A549 (cell line): ENCODE measurements around the gene MAVS. TPM values are rescaled to one million over a fixed set of nuclear protein-coding genes. Genes with fewer than 3 reads are reported as not detected.
A peak's percentile ranks its signal among the peaks of the same experiment; 100 is the strongest.

Experiments used
- ATAC-seq, 2 experiments: fragments of 200-7000 bp in 1 of 2; fragments of >200 bp in 1 of 2; cut with Nextera tagmentation in 1 of 2; cut with Tn5 transposase in 1 of 2; 3 replicates each; pipeline versions ENCODE4 v1.8.0 to v1.9.1; 2018 to 2020; ENCODE audit warnings: mild to moderate bottlenecking in 1 of 2, moderate library complexity in 1 of 2
- CTCF ChIA-PET: fragments of 300-600 bp; sonication (Branson Sonifier 250); formaldehyde crosslinking; extraction: SDS; loops from one replicate; lab custom pipeline; 2021; ENCODE audit warnings: antibody characterized with exemption, inconsistent platforms; lab: Yijun Ruan, JAX
- POLR2A ChIA-PET: fragments of 350-600 bp; formaldehyde crosslinking; extraction: SDS; loops from one replicate; lab custom pipeline; 2021; ENCODE audit warnings: antibody characterized with exemption, inconsistent platforms; lab: Yijun Ruan, JAX
- DNase-seq, 2 experiments: peaks; one replicate each; pipeline versions ENCODE4 v3.0.0 to v3.0.0-alpha.2; 2011 to 2016; ENCODE audit warnings: low read depth in 1 of 2, low spot score in 1 of 2
- FAIRE-seq: peaks from 2 replicates; lab custom pipeline; 2011; peaks lifted over from hg19 to GRCh38; lab: Jason Lieb, UNC
- H3K27ac ChIP-seq, 2 experiments: fragments of >200 bp; sonication (Bioruptor Twin); formaldehyde crosslinking; 3 replicates each; pipeline ENCODE4 v1.5.1; 2016 to 2017
- H3K4me1 ChIP-seq: fragments of >200 bp; sonication (Bioruptor Twin); formaldehyde crosslinking; 3 replicates; pipeline ENCODE4 v1.6.1; 2016
- H3K4me2 ChIP-seq: fragments of >200 bp; sonication (Bioruptor Twin); formaldehyde crosslinking; 3 replicates; pipeline ENCODE4 v1.6.1; 2016
- H3K4me3 ChIP-seq: fragments of >200 bp; sonication (Bioruptor Twin); formaldehyde crosslinking; 3 replicates; pipeline ENCODE4 v1.5.1; 2016
- H3K9me3 ChIP-seq: fragments of >200 bp; sonication (Bioruptor Twin); formaldehyde crosslinking; 3 replicates; pipeline ENCODE4 v1.6.1; 2016
- CEBPB ChIP-seq, 2 experiments: fragments of >200 bp in 1 of 2; sonication (Bioruptor Twin) in 1 of 2; formaldehyde crosslinking in 1 of 2; IDR thresholded peaks; 2 replicates each; pipeline ENCODE4 v1.6.1; 2012 to 2016
- EHF ChIP-seq: fragments of 250-450 bp; sonication (Bioruptor Pico); IDR thresholded peaks from 2 replicates; pipeline ENCODE4 v1.5.0; 2020; ENCODE audit warnings: mild to moderate bottlenecking
- EHMT2 ChIP-seq: fragments of 200-600 bp; sonication (generic); IDR thresholded peaks from 2 replicates; pipeline ENCODE4 v1.6.1; 2016; ENCODE audit warnings: antibody characterized with exemption, low read depth, mild to moderate bottlenecking, moderate library complexity
- EP300 ChIP-seq, 2 experiments: fragments of >200 bp; sonication (Bioruptor Twin); formaldehyde crosslinking; IDR thresholded peaks; 2 replicates in 1 of 2; 3 replicates in 1 of 2; pipeline ENCODE4 v1.6.1; 2016 to 2017
- ESRRA ChIP-seq: fragments of 150-350 bp; IDR thresholded peaks from 2 replicates; pipeline ENCODE4 v1.6.1; 2014; ENCODE audit warnings: mild to moderate bottlenecking, low read length, borderline replicate concordance
- FOSL2 ChIP-seq, 2 experiments: fragments of 450-650 bp in 1 of 2; fragments of >200 bp in 1 of 2; sonication (Bioruptor Twin) in 1 of 2; formaldehyde crosslinking; IDR thresholded peaks; 2 replicates each; pipeline versions ENCODE4 v1.5.0 to v1.6.1; 2016 to 2020; ENCODE audit warnings: mild to moderate bottlenecking in 1 of 2, moderate library complexity in 1 of 2
- HDAC2 ChIP-seq: fragments of 200-600 bp; sonication (generic); IDR thresholded peaks from 2 replicates; pipeline ENCODE4 v1.6.1; 2016
- HEYL ChIP-seq: fragments of 250-450 bp; sonication (Bioruptor Pico); IDR thresholded peaks from 2 replicates; pipeline ENCODE4 v1.8.0; 2021; ENCODE audit warnings: mild to moderate bottlenecking, moderate library complexity
- HOXA7 ChIP-seq: fragments of 250-450 bp; sonication (Bioruptor Pico); IDR thresholded peaks from 2 replicates; pipeline ENCODE4 v1.5.0; 2020; ENCODE audit warnings: mild to moderate bottlenecking, moderate library complexity
- JUN ChIP-seq, 2 experiments: fragments of >200 bp; sonication (Bioruptor Twin); formaldehyde crosslinking; IDR thresholded peaks; 2 replicates in 1 of 2; 3 replicates in 1 of 2; pipeline ENCODE4 v1.6.1; 2016 to 2017
- JUNB ChIP-seq: fragments of >200 bp; sonication (Bioruptor Twin); formaldehyde crosslinking; IDR thresholded peaks from 2 replicates; pipeline ENCODE4 v1.6.1; 2016
- MAX ChIP-seq: IDR thresholded peaks from 2 replicates; pipeline ENCODE4 v1.6.1; 2012
- NR3C1 ChIP-seq: fragments of >200 bp; sonication (Bioruptor Twin); formaldehyde crosslinking; IDR thresholded peaks from 3 replicates; pipeline ENCODE4 v1.6.1; 2017
- RCOR1 ChIP-seq: fragments of 150-350 bp; IDR thresholded peaks from 2 replicates; pipeline ENCODE4 v1.6.1; 2014; ENCODE audit warnings: antibody characterized with exemption, low read length, low read depth
- REST ChIP-seq: fragments of 200-600 bp; sonication (generic); IDR thresholded peaks from 2 replicates; pipeline ENCODE4 v1.6.1; 2016; ENCODE audit warnings: antibody characterized with exemption, mild to moderate bottlenecking, moderate library complexity
- TFCP2L1 ChIP-seq: fragments of 250-450 bp; sonication (Bioruptor Pico); IDR thresholded peaks from 2 replicates; pipeline ENCODE4 v1.5.0; 2021; ENCODE audit warnings: mild to moderate bottlenecking
- USF2 ChIP-seq: fragments of 450-650 bp; IDR thresholded peaks from 2 replicates; pipeline ENCODE4 v1.6.1; 2014; ENCODE audit warnings: antibody characterized with exemption
- ZFP36 ChIP-seq: fragments of 450-650 bp; IDR thresholded peaks from 2 replicates; pipeline ENCODE4 v1.6.1; 2014; ENCODE audit warnings: borderline replicate concordance; ENCODE audit not compliant: partially characterized antibody
- ZSCAN20 ChIP-seq: fragments of 250-450 bp; sonication (Bioruptor Pico); IDR thresholded peaks from 2 replicates; pipeline ENCODE4 v1.8.0; 2022; ENCODE audit warnings: mild to moderate bottlenecking, moderate library complexity
- WGBS: methylation state at CpG from one replicate; pipeline ENCODE4 v1.1.6; 2017; ENCODE audit errors: missing lambda C conversion rate; 5-methylcytosine and 5-hydroxymethylcytosine counted together
- polyA plus RNA-seq, 4 experiments: library from polyadenylated mRNA; depleted of rRNA in 3 of 4; stranded (reverse); fragments of >200 nt; fragmentation: RNase III in 1 of 4; extraction: RNeasy Plus Mini Kit Qiagen cat#74134 plus additional on column Dnase treatment in 1 of 4; gene quantifications; 2 replicates in 3 of 4; 3 replicates in 1 of 4; pipeline ENCODE4 v1.2.3, GENCODE V29; 2011 to 2017

MAVS gene
- polyA plus RNA-seq, 2 of the 4 experiments (the other 2 are of a cell fraction) = 18.9 to 31.0 TPM

- Histone ChIP-seq H3K9me3 (peaks cover 6% of the 10 kb centered on the region), H3K4me3 (no peak overlapping the region), H3K27ac (no peak overlapping the region), H3K4me1 (0 out of 3 replicates have a peak, but pooled peaks cover 3% of the 10 kb centered on the region), H3K4me2 (no peak overlapping the region)
- CTCF ChIA-PET = interaction anchor here (0.9 to 9.5 kb wide), 6 partner anchors 9 to 206 kb away, joined by 3 to 95 read pairs (median 5); partner anchors contain the start of gene AP5S1
- WGBS = 84% methylated on average over 3 of the region's 3 CpGs
- POLR2A ChIA-PET = interaction anchor here (1.4 to 1.5 kb wide), 2 partner anchors 11 to 15 kb away, joined by 4 read pairs; no protein-coding TSS in a partner anchor
- no peak for FAIRE-seq
- no peak for TF ChIP-seq TFCP2L1 (CRISPR knock-in tag)
- no peak for TF ChIP-seq EP300 (IDR thresholded peaks at IDR 0.05)
- TF ChIP-seq HDAC2 = no peak
- no peak for TF ChIP-seq ZFP36
- no peak for DNase-seq
- ATAC-seq = peak in 1 of 2 experiments; percentile 14; a peak in 3 of 6 replicates
These were observed 19.8 kb downstream of the MAVS start for GRCh38 chr20:3866464-3866863.

- DNase-seq = no peak
- no peak; a peak in 1 of 6 replicates for ATAC-seq
- H3K4me1 ChIP-seq = 0 out of 3 replicates have a peak, but pooled peaks cover 3% of the 10 kb centered on the region
- TF ChIP-seq EHMT2 (no peak), NR3C1 (no peak), REST (no peak), USF2 (no peak), ESRRA (no peak), JUNB (no peak), RCOR1 (no peak), JUN (IDR thresholded peaks at IDR 0.05) (no peak), MAX (no peak), CEBPB (IDR thresholded peaks at IDR 0.05) (no peak), HEYL (no peak), HOXA7 (no peak), EHF (CRISPR knock-in tag) (no peak), ZSCAN20 (CRISPR knock-in tag) (no peak), FOSL2 (IDR thresholded peaks at IDR 0.05) (no peak), FOSL2 (CRISPR knock-in tag; IDR thresholded peaks at IDR 0.05) (no peak)
- TF ChIP-seq, all 56 proteins: peak for 0
- no peak overlapping the region for H3K27ac ChIP-seq
- no peaks in the 10 kb centered on the region for H3K9me3 ChIP-seq
- ChIA-PET CTCF (interaction anchor here (0.6 to 9.5 kb wide), 13 partner anchors 8 to 225 kb away, joined by 3 to 95 read pairs (median 3); partner anchors contain the start of gene AP5S1), POLR2A (interaction anchor here (1.4 to 1.5 kb wide), 2 partner anchors 13 to 17 kb away, joined by 4 read pairs; no protein-coding TSS in a partner anchor)
- 66% methylated on average over 2 of the region's 2 CpGs for WGBS
- no peak overlapping the region for H3K4me3 ChIP-seq
- no peak overlapping the region for H3K4me2 ChIP-seq
- FAIRE-seq = no peak
These were observed 21.2 kb downstream of the MAVS start for GRCh38 chr20:3867802-3868201.
